ENCODE data around the gene OXLD1.
"Not testable (repeated sequence)": the region's sequence is repeated elsewhere in the genome, so short reads cannot be mapped to it uniquely, and the experiment has no call there.

Gene OXLD1

DNA sequence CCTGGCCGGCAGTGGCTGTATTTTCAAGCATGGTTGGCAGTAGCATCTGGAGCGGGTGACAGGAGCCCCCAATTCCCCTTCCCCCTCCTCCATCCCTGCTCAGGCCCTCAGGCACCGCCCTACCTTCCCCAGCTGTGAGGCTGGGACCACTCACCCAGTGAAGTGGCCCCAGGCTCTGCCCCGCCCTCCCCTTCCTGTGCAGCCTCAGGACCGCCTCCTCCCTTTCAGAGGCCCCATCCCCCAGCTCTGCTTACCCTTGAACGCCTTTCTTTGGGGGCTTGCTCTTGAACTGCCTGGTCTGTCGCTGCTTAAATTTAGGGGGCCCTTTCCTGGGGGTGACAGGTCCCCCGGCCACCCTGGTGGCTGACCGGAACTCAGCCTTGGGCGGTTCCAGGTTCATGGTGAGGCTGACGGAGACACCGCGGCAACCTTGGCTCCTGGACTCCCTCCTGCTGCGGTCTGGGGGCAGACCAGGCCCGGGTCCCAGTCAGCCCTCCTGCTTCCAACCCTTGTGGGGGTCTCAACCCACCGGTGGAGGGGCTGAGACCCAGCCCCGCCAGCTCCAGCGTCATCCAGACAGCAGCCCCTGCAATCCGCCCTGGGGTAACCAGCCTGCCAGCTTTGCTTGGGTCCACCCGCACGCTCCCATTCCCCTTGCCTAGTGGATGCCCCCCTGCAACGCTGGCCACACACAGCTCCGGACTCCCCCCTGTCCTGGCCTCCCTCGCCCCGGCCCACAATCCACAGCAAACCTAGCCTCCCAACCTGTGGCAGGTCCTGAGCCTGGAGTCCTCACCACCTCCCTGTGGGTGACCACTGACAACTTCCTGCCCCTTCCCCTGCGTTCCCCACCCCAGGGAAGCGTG, 13.3 kb downstream of the OXLD1 start:
- no peak for DNase-seq (ENCODE audit: low spot score)

DNA sequence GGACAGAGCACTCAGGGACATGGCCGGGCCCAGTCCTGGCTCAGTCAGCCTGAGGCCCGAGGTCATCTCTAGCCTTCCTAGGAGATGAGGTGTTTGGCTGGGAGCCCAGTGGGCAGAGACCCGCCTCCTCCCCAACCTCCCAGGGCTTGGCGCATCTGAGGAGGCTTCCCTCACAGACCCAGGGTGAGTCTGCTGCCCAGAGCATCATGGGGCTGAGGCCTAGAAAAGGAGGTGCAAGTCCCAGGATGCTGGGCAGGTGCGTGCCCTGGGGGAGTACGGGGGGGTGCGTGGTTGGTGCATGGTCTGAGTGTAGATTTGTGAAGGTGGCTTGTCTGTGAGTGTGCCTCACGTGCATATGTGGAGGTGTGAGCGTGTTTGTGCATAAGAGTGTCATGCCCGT, 14.7 kb downstream of the OXLD1 start:
- peak; percentile 95 for DNase-seq (ENCODE audit: low spot score)

DNA sequence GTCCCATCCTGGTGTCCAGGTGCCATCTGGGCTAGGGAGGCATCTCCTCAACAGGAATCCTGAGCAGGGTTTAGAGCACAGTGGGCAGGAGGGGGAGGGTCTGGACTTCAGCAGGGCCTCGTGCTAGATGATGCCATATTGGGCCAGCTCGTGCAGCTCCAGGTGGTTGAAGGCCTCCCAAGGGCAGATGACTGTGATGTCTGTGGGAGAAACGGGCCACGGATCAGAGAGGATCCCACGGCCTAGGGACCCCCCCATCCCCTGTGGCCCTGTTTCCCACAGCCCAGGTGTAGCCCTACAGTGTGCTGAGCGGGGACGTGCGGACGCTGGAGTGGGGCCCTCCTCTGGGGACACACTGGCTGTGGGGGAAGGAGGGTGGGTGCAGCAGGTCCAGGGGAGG, 15.5 kb downstream of the OXLD1 start:
- no peak for DNase-seq (ENCODE audit: low spot score)

DNA sequence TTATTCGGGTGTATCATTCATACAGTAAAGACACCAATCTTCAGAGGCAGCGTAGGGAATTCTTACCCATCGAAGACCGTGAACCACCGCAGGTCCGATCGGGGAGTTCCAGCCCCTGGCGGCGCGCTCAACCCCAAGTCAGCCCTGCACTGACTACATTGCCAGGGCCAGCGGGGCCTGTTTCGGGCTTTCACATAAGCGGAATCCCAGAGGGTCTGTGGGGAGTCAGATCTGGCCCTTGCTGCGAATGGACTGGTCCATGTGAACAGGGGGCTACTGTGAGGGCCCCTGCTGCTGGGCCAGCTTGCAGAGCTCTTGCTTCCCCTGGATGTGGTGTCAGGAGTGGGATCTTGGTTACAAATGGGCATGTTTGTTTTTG, 17.7 kb downstream of the OXLD1 start:
- no peak for DNase-seq (ENCODE audit: low spot score)

DNA sequence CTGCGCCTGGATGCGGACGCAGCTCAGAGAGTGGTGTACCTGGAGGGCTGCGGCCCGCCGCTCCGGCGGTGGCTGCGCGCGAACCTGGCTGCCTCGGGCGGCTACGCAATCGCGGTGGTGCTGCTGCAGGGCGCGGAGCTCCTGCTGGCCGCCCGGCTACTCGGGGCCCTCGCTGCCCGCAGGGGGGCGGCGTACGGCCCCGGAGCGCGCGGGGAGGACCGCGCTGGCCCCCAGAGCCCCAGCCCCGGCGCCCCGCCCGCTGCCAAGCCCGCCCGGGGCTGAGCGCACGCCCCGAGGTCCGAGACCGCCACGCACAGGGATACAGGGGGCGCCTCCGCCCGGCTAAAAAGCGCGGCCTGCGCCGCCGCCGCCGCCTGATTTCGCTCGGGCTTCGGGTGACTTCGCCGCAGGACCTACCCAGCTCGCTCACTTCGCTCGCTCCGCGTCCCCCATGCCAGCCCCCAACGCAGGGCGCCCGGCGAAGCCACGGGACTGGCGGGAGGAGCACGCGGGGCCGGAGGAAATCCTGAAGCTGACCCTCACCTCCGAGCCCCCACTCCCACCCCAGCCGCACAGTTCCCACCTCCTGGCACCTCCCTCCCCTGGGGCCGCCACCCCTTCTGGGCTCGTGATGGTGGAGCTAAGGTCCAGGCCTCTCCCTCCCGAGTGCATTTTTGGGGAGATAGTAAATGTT, 18.2 kb downstream of the OXLD1 start:
- DNase-seq (ENCODE audit: low spot score) = no peak

DNA sequence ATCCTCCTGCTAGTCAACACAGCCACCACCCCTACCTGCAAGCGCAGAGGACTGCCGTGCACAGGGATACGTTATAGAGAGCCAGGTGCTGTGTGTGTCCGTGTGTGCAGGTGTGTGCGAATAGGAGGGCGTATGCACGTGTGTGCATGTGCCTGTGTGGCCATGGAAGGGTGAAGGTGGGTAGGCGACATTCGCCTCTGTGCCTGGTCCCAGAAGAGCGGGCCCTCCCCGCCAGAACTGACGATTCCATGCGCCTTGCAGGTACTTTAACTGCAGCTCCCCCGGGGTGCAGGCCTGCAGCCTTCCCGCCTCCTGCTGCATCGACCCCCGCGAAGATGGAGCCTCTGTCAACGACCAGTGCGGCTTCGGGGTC, 18.8 kb downstream of the OXLD1 start:
- no peak for DNase-seq (ENCODE audit: low spot score)

DNA sequence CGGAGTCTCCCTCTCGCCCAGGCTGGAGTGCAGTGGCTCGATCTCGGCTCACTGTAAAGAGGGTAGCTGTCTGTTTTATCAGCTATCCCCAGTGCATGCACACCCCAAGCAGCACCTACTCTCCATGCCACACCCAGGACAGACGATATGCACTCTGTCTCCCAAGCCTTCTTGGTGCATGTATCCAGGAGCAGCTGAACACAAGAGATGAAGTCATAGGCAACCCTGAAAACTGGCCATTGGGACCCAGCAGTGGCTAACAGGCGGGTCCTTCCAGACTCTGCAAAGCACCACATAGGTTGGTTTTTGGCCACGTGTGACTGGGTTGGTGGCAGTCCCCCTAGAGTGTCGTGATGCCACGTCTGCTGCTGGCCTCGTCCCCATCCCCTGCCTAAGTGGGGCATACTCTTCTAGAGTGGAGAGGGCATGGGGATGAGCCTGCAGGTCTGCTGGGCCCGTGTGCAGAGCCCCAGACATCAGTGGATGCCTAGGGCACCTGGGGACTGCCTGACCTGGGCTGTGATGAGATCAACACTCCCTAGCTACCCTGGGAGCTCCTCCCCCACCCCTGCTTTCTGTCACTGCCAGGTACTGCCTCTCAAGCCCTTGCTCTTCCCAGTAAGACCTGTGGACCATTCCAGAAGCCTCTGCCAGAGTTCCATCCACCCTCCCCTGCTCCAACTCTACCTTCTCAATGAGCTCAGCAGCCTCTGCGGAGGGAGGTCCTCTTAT, 19.4 kb downstream of the OXLD1 start:
- no peak for DNase-seq (ENCODE audit: low spot score)

DNA sequence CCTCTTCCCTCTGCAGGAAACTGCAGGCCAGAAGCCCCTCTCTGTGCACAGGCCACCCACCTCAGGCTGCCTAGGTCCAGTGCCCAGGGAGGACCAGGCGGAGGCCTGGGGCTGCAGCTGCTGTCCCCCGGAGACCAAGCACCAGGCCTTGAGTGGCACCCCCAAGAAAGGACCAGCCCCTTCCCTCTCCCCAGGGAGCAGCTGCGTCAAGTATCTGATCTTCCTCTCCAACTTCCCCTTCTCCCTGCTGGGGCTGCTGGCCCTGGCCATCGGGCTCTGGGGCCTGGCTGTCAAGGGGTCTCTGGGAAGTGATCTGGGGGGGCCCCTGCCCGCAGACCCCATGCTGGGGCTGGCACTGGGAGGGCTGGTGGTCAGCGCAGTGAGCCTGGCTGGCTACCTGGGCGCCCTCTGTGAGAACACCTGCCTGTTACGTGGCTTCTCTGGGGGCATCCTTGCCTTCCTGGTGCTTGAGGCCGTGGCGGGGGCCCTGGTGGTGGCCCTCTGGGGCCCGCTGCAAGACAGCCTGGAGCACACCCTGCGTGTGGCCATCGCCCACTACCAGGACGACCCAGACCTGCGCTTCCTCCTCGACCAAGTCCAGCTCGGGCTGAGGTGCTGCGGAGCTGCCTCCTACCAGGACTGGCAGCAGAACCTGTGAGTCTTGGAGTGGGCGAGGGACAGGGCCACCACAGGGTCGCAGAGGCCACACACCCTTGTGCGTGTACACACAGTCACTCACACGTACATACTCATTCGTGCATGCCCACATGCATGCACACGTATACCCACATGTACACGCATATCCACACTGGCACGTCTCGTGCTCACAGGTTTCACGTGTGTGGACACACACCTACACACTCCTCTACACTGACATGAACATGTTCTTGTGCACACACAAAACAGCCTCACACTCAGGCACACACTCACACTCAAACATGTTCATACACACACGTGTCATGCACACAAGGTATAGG, 21.1 kb downstream of the OXLD1 start:
- DNase-seq (ENCODE audit: low spot score) = no peak

DNA sequence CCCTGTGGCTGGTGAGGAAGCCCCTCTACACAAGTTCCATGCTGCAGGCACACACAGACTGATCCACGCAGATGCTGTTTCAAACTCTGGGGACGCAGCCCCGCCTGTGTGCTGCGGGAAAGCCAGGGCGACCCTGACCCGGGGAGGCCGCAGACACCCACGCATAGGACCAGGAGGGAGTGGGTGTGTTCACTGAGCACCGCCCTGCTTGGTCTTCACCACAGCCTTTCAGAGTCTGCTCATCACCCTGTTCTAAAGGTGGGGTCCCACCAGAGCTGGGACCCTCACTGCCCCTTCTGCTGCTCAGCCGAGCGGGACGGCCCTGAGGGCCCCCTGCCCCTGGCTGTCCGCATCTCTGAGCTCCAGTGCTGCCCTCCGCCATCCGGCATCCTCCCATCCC, 21.9 kb downstream of the OXLD1 start:
- DNase-seq (ENCODE audit: low spot score) = no peak

DNA sequence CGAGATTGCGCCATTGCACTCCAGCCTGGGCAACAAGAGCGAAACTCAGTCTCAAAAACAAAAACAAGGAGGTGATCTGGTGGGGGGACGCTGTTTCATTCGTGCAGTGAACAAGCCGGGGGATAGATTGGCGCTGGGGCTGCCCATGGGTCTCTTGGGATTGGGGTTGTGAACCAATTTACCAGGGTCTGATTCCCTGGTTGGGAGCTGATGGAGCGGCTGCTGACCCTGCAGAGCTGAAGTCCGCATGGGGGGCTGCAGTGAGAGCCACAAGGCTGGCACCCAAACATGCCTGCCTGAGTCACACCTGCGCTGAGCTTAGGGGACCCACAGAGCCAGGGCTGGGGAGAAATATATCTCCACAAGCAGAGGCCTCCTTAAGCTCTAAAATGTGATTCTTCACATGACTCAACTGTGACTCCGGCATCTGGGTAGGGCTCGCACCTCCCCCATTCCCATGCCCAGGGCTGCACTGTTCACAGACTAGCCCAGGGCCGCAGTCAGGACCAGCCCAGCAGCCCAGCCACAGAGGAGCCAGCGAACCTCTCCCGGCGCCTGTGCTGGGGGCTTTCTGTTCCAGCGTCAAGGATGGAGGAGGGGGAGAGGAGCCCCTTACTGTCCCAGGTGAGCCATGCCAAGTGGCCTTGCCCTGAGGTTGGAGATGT, 24.4 kb downstream of the OXLD1 start:
- DNase-seq (ENCODE audit: low spot score) = peak; percentile 92

DNA sequence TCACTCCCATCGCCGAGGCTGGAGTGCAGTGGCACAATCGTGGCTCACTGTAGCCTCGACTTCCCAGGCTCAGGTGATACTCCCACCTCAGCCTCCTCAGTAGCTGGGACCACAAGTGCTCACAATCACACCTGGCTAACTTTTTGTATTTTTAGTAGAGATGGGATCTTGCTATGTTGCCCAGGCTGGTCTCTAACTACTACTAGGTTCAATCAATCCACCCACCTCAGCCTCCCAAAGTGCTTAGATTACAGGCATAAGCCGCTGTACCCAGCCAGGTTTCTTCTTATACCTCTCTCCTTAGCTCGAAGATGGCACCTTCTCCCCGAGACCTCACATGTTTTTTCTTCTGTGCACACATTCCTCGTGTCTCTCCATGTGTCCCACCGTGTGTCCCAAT, 26.4 kb downstream of the OXLD1 start:
- no peak for DNase-seq (ENCODE audit: low spot score)

DNA sequence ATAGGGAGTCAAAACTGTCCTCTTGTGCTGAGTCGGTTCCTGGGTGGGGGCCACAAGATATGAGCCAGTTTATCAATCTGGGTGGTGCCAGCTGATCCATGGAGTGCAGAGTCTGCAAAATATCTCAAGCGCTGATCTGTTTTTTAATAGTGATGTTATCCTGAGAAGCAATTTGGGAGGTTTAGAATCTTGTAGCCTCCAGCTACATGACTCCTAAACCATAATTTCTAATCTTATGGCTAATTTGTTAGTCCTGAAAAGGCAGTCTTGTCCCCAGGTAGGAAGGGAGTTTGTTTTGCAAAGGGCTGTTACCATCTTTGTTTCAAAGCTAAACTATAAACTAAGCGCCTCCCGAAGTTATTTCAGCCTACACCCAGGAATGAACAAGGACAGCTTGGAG, 27.7 kb downstream of the OXLD1 start:
- DNase-seq (ENCODE audit: low spot score) = no peak

DNA sequence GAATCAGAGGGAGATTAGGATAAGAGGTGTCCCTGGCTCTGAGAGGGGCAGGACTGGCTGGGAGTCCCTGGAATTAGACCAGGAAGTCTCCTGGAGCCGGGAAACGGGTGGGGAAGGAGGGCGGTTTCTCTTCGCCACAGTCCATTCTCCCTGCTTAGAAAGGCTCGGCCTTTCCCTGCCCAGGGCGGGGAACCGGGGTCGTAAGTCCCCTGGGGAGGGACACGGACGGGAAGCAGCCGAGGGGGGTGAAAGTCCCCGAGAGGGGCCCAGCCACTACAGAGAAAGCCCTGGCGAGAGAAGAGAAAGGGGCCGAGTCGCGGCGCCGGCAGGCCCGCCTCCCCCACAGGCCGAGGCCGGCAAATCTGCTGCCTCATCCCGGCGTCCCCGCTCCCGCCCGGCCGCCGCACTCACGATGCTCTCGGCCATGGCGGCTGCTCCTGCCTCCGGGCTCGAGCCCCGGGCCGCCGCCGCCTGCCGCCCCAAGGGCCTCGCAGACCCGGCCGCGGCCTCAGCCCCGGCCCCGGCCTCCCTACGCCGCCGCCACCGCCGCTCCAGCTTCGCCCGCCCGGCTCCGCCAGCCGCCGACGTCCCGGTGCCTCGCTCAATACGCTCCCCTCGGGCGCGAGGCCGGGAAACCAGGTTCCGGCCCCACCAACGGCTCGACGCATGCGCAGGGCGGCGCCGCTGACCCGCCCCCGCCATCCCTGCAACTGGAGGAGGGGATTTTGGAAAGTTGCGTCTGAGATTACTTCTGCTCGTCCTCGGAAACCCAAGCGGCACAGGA, 29.7 kb downstream of the OXLD1 start, which contains the start of the genes NPLOC4 and TSPAN10:
Gene NPLOC4 (minus strand): TSS at position 608 of the 784 bp plus-strand sequence. CDS start 182 bp downstream, at position 426.
Gene TSPAN10 (plus strand): TSS at position 692 of the 784 bp plus-strand sequence. CDS start 5,217 bp downstream, outside the sequence.
- DNase-seq (ENCODE audit: low spot score) = peak; percentile 99

DNA sequence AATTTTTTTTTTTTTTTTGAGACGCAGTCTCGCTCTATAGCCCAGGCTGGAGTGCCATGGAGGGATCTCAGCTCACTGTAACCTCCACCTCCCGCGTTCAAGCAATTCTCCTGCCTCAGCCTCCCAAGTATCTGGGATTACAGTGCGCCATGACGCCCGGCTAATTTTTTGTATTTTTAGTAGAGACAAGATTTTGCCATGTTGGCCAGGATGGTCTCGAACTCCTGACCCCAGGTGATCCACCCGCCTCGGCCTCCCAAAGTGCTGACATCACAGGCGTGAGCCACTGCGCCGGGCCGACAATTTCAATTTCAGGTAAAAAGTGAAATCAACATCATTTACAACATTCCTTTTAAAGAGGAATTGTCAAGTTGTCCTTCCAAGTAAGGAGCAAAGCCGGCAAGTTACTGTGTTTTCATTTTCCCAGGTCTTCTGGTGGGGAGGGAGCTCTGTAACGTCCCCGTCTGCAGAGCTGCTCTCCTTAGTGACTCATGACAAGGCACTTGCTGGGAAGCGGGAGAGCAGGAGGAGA, 30.4 kb downstream of the OXLD1 start:
- DNase-seq (ENCODE audit: low spot score) = no peak

DNA sequence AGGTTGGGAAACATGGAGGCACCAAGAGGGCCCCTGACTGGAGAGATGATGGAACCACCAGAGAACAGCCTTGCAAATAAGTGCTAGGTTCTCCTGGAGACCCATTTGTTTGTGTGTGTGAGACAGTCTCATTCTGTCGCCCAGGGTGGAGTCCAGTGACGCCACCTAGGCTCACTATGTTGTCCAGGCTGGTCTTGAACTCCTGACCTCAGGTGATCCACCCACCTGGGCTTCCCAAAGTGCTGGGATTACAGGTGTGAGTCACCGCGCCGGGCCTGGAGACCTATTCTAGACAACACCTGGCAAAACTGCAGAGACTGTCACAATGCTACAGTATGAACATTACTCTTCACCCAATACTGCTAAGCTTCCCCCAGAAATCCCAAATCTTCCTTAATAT, 31.0 kb downstream of the OXLD1 start:
- DNase-seq (ENCODE audit: low spot score) = no peak

DNA sequence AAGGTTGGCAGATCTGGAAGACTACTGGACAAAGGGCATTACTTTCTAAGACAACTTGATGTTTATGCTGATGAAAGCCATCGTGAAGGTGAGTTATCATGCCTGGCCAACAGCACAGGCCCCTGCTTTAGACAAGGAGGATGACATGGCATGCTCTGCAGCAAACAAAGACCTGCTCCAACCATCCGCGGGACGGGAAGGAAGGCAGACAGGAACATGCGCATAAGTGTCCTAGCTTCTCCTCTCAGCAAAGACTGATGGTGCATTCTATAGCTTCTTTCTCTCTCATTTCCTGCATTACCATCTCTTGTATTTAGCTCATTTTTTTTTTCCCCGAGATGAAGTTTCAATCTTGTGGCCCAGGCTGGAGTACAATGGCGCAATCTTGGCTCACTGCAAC, 34.9 kb downstream of the OXLD1 start:
- DNase-seq (ENCODE audit: low spot score) = no peak

DNA sequence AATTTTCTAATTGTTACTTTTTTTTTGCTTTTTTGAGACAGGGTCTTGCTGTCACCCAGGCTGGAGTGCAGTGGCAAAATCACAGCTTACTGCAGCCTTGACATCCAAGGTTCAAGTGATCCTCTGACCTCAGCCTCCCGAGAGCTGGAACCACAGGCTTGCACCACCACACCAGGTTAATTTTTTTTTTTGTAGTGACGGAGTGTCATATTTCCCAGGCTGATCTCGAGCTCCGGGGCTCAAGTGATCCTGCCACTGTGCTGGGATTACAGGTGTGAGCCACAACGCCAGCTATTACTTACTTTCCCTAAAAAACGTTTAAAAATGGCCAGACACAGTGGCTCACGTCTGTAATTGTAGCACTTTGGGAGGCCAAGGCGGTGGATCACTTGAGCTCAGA, 36.1 kb downstream of the OXLD1 start:
- no peak for DNase-seq (ENCODE audit: low spot score)

DNA sequence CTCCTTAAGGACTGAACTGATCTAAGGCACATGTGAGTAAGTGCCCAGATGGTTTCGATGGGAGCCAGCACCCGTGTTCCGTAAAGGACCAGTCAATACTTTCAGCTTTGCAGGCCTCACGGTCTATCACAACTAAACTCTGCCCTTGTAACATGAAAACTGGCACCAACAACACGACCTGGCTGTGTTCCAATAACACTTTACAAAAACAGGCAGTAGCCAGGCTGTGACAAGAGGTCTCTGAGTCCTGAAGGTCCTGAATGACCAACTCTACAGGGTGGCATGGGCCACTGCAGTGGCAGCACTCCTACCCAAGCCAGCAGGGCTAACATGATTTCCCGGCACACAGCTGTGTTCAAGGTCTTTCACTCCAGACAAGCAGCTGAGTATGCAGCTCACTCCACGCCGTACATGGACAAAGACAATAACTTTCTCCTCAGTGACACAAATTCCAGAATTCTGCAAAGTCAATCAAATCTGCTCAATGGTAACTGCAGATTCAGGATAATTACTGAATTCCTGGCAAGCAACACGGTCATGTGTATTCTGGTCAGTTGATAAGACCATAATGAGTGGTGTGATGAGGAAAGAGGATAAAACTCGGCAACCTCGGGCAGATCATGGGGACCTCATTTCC, 44.8 kb downstream of the OXLD1 start:
- DNase-seq (ENCODE audit: low spot score) = no peak

DNA sequence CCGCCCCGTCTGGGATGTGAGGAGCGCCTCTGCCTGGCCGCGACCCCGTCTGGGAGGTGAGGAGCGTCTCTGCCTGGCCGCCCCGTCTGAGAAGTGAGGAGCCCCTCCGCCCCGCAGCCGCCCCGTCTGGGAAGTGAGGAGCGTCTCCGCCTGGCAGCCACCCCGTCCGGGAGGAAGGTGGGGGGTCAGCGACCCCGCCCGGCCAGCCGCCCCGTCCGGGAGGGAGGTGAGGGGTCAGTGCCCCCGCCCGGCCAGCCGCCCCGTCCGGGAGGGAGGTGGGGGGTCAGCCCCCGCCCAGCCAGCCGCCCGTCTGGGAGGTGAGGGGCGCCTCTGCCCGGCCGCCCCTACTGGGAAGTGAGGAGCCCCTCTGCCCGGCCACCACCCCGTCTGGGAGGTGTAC, 48.1 kb downstream of the OXLD1 start:
- DNase-seq (ENCODE audit: low spot score) = not testable (repeated sequence)

All from AG08395 (cell line).